Uterus (tissue), 4 donors: ENCODE results near the gene HIGD1A. TPM values are rescaled to one million over a fixed set of nuclear protein-coding genes. Genes with fewer than 3 reads are reported as not detected.

Source experiments
- DNase-seq, 2 donors: peaks; one replicate each; pipeline ENCODE4 v3.0.0-alpha.2; 2019 to 2020
- H3K27ac ChIP-seq, 2 donors: fragments of 200-600 bp; sonication (generic); 1 replicate in 1 of 2; 2 replicates in 1 of 2; pipeline ENCODE4 v1.5.1; 2016 to 2018
- H3K27me3 ChIP-seq, 2 donors: fragments of 200-600 bp; sonication (generic); one replicate each; pipeline ENCODE4 v1.5.1; 2018 to 2019; ENCODE audit warnings: control low read depth in 1 of 2
- H3K36me3 ChIP-seq, 2 donors: fragments of 200-600 bp; sonication (generic); one replicate each; pipeline ENCODE4 v1.5.1; 2019; ENCODE audit warnings: control low read depth in 1 of 2
- H3K4me1 ChIP-seq, 2 donors: fragments of 200-600 bp; sonication (generic); one replicate each; pipeline ENCODE4 v1.5.1; 2018 to 2019; ENCODE audit warnings: control low read depth in 1 of 2
- H3K4me3 ChIP-seq, 2 donors: fragments of 200-600 bp; sonication (generic); 1 replicate in 1 of 2; 2 replicates in 1 of 2; pipeline ENCODE4 v1.5.1; 2018 to 2019; ENCODE audit warnings: mild to moderate bottlenecking in 1 of 2
- H3K9me3 ChIP-seq, 2 donors: fragments of 200-600 bp; sonication (generic); one replicate each; pipeline ENCODE4 v1.5.1; 2019; ENCODE audit warnings: control low read depth in 1 of 2
- CTCF ChIP-seq, 4 experiments: fragments of 200-600 bp in 2 of 4; fragments of 450-650 bp in 2 of 4; sonication (generic) in 2 of 4; IDR thresholded peaks; one replicate each; pipeline ENCODE4 v1.5.1; 2016 to 2019; ENCODE audit warnings: antibody characterized with exemption in 4 of 4, mild to moderate bottlenecking in 2 of 4, moderate library complexity in 1 of 4
- POLR2A ChIP-seq, 2 donors: fragments of 450-650 bp; IDR thresholded peaks; one replicate each; pipeline ENCODE4 v1.6.1; 2016; ENCODE audit warnings: antibody characterized with exemption in 2 of 2, mild to moderate bottlenecking in 1 of 2, moderate library complexity in 1 of 2
- intact Hi-C: fragments of 100-400 bp; cut with DNase I; formaldehyde crosslinking; loops from one replicate; pipeline ENCODE4 v1.15.1; 2023; ENCODE audit warnings: low total_unique reads
- total RNA-seq, 4 donors: library from RNA; depleted of rRNA in 3 of 4; stranded (reverse); fragments of >200 nt in 3 of 4; gene quantifications; one replicate each; pipeline versions ENCODE4 v1.1.0 to v1.2.4, GENCODE V29; 2014 to 2023
- donor health status: DM: yes; HTN: yes; CAD: no.

The HIGD1A gene
- total RNA-seq, 4 donors from 2014 or later, result 65.3 to 234 (median 103) TPM

GRCh38 chr3:42773409-42773751, 30.9 kb downstream of the HIGD1A start:
- TF ChIP-seq CTCF (IDR thresholded peaks at IDR 0.05), result no peak
- no peak for TF ChIP-seq POLR2A (IDR thresholded peaks at IDR 0.05)
- DNase-seq, result no peak
- intact Hi-C loops, result no loop called here
- Histone ChIP-seq H3K4me1 (no peaks in the 10 kb centered on the region), H3K4me3 (peak overlapping the region; percentile 31 to 51), H3K27ac (peak overlapping the region; percentile 33 to 50), H3K36me3 (no peaks in the 10 kb centered on the region), H3K9me3 (no peaks in the 10 kb centered on the region), H3K27me3 (no peaks in the 10 kb centered on the region)

GRCh38 chr3:42772670-42773408, 31.5 kb downstream of the HIGD1A start, which contains the start of gene CCDC13:
CCDC13 (minus strand) TSS chr3:42773253; CDS start chr3:42758345, 14,908 bp downstream.
- H3K4me3 ChIP-seq, result peak within 1 kb of the TSS; percentile 31 to 51
- no peaks in the 10 kb centered on the region for H3K9me3 ChIP-seq
- peak; percentile 94 for DNase-seq
- H3K36me3 ChIP-seq, result no peaks in the 10 kb centered on the region
- no peaks in the 10 kb centered on the region for H3K4me1 ChIP-seq
- H3K27me3 ChIP-seq, result no peaks in the 10 kb centered on the region
- peak within 1 kb of the TSS; percentile 33 to 50 for H3K27ac ChIP-seq
- TF ChIP-seq CTCF (IDR thresholded peaks at IDR 0.05), result peak in 1 of 4 experiments; percentile 9
- TF ChIP-seq POLR2A (IDR thresholded peaks at IDR 0.05), result peak in 1 of 2 donors; percentile 33
- intact Hi-C loops, result no loop called here

- no peak for TF ChIP-seq POLR2A (IDR thresholded peaks at IDR 0.05)
- intact Hi-C loops, result no loop called here
- Histone ChIP-seq H3K4me3 (no peak overlapping the region), H3K27me3 (no peaks in the 10 kb centered on the region), H3K36me3 (no peaks in the 10 kb centered on the region), H3K4me1 (no peaks in the 10 kb centered on the region), H3K27ac (no peak overlapping the region), H3K9me3 (no peaks in the 10 kb centered on the region)
- DNase-seq, result no peak
Measured at GRCh38 chr3:42771271-42771670, 33.0 kb downstream of the HIGD1A start.

- Histone ChIP-seq H3K27me3 (no peaks in the 10 kb centered on the region), H3K27ac (no peak overlapping the region), H3K4me3 (no peak overlapping the region), H3K4me1 (no peaks in the 10 kb centered on the region), H3K9me3 (no peaks in the 10 kb centered on the region), H3K36me3 (no peaks in the 10 kb centered on the region)
- intact Hi-C loops, result no loop called here
- TF ChIP-seq CTCF (IDR thresholded peaks at IDR 0.05) (no peak), POLR2A (IDR thresholded peaks at IDR 0.05) (no peak)
- no peak for DNase-seq
Measured at GRCh38 chr3:42769477-42770131, 34.7 kb downstream of the HIGD1A start.

GRCh38 chr3:42764561-42765295, 39.6 kb downstream of the HIGD1A start:
- intact Hi-C loops, result no loop called here
- no peaks in the 10 kb centered on the region for H3K36me3 ChIP-seq
- no peak overlapping the region for H3K4me3 ChIP-seq
- no peak for TF ChIP-seq POLR2A (IDR thresholded peaks at IDR 0.05)
- no peak for TF ChIP-seq CTCF (IDR thresholded peaks at IDR 0.05)
- no peak for DNase-seq
- no peaks in the 10 kb centered on the region for H3K27me3 ChIP-seq
- H3K4me1 ChIP-seq, result no peaks in the 10 kb centered on the region
- H3K9me3 ChIP-seq, result no peaks in the 10 kb centered on the region
- H3K27ac ChIP-seq, result no peak overlapping the region
